H1 (cell line): ENCODE results near the gene CCDC175. TPM values are rescaled to one million over a fixed set of nuclear protein-coding genes. Genes with fewer than 3 reads are reported as not detected.

Experiments
- CTCF ChIA-PET: fragments of 300-600 bp; sonication (Branson Sonifier 250); formaldehyde crosslinking; loops from one replicate; lab custom pipeline; 2021; ENCODE audit not compliant: partially characterized antibody; lab: Charles Lee
- POLR2A ChIA-PET: fragments of 300-600 bp; sonication (Branson Sonifier 250); formaldehyde crosslinking; loops from one replicate; lab custom pipeline; 2021; ENCODE audit warnings: inconsistent platforms; ENCODE audit not compliant: partially characterized antibody; lab: Charles Lee
- DNase-seq, 2 experiments: peaks; one replicate each; pipeline versions ENCODE4 v3.0.0 to v3.0.0-alpha.2; 2010 to 2022; ENCODE audit warnings: low spot score in 2 of 2, low read depth in 1 of 2, mixed read lengths in 1 of 2
- FAIRE-seq: peaks from 2 replicates; lab custom pipeline; 2011; peaks lifted over from hg19 to GRCh38; lab: Jason Lieb, UNC
- H2AFZ ChIP-seq: 2 replicates; pipeline ENCODE4 v1.8.1; 2012; ENCODE audit warnings: low read length, inconsistent platforms
- H2AK5ac ChIP-seq: 2 replicates; pipeline ENCODE4 v1.6.1; 2013; ENCODE audit warnings: low read depth, low read length
- H2BK120ac ChIP-seq: replicated peaks from 2 replicates; pipeline ENCODE3; 2013; ENCODE audit warnings: low read depth, low read length, inconsistent platforms
- H2BK12ac ChIP-seq: 2 replicates; pipeline ENCODE4 v1.6.1; 2013; ENCODE audit warnings: low read depth, low read length
- H2BK15ac ChIP-seq: 2 replicates; pipeline ENCODE4 v1.6.1; 2013; ENCODE audit warnings: low read length
- H2BK20ac ChIP-seq: 2 replicates; pipeline ENCODE4 v1.6.1; 2013; ENCODE audit warnings: low read length
- H2BK5ac ChIP-seq: 2 replicates; pipeline ENCODE4 v1.6.1; 2013; ENCODE audit warnings: low read depth, low read length
- H3K14ac ChIP-seq: 2 replicates; pipeline ENCODE4 v1.6.1; 2013; ENCODE audit warnings: inconsistent platforms; ENCODE audit not compliant: insufficient read length
- H3K18ac ChIP-seq: 2 replicates; pipeline ENCODE4 v1.6.1; 2013; ENCODE audit warnings: low read length; ENCODE audit errors: extremely low read depth
- H3K23ac ChIP-seq: 2 replicates; pipeline ENCODE4 v1.6.1; 2013; ENCODE audit warnings: inconsistent platforms; ENCODE audit not compliant: insufficient read length
- H3K23me2 ChIP-seq: 2 replicates; pipeline ENCODE4 v1.6.1; 2013; ENCODE audit warnings: low read depth, low read length
- H3K27ac ChIP-seq: 2 replicates; pipeline ENCODE4 v1.6.1; 2011; ENCODE audit warnings: low read depth, low read length, inconsistent platforms
- H3K27me3 ChIP-seq, 4 experiments: replicated peaks in 1 of 4; 1 replicate in 1 of 4; 2 replicates in 3 of 4; pipeline versions ENCODE4 v1.6.1 to v1.8.1; 2011 to 2013; ENCODE audit warnings: low read length in 3 of 4, mild to moderate bottlenecking in 3 of 4, inconsistent platforms in 2 of 4, mixed read lengths in 2 of 4, moderate library complexity in 1 of 4; ENCODE audit not compliant: control insufficient read depth in 3 of 4, insufficient read depth in 3 of 4; ENCODE audit errors: extremely low read depth in 1 of 4
- H3K36me3 ChIP-seq, 4 experiments: 2 replicates each; pipeline versions ENCODE4 v1.6.1 to v1.8.1; 2011 to 2013; ENCODE audit warnings: mild to moderate bottlenecking in 4 of 4, low read length in 3 of 4, moderate library complexity in 2 of 4, control low read depth in 1 of 4, inconsistent platforms in 1 of 4; ENCODE audit not compliant: insufficient read depth in 4 of 4, control insufficient read depth in 2 of 4
- H3K4ac ChIP-seq: replicated peaks from 2 replicates; pipeline ENCODE3; 2013; ENCODE audit warnings: low read length, low read depth, mixed read lengths, inconsistent platforms; ENCODE audit not compliant: insufficient read length
- H3K4me1 ChIP-seq, 4 experiments: replicated peaks in 1 of 4; 1 replicate in 1 of 4; 2 replicates in 3 of 4; pipeline versions ENCODE4 v1.6.1 to v1.8.1; 2011 to 2013; ENCODE audit warnings: low read length in 3 of 4, inconsistent platforms in 2 of 4, mixed read lengths in 1 of 4; ENCODE audit not compliant: insufficient read depth in 4 of 4, control insufficient read depth in 3 of 4
- H3K4me2 ChIP-seq, 2 experiments: 2 replicates each; pipeline versions ENCODE4 v1.6.1 to v1.8.1; 2011 to 2013; ENCODE audit warnings: low read depth in 2 of 2, low read length in 2 of 2, control low read depth in 1 of 2, inconsistent platforms in 1 of 2, mild to moderate bottlenecking in 1 of 2; ENCODE audit not compliant: insufficient read depth in 1 of 2
- H3K4me3 ChIP-seq, 4 experiments: fragments of 200-600, 300-600 bp in 1 of 4; sonication (generic), shearing (Covaris generic), sonication (Bioruptor Twin) in 1 of 4; 2 replicates each; pipeline versions ENCODE4 v1.5.1 to v1.8.1; 2011 to 2016; ENCODE audit warnings: low read length in 4 of 4, low read depth in 3 of 4, control low read depth in 2 of 4, inconsistent platforms in 2 of 4, mild to moderate bottlenecking in 2 of 4, mixed read lengths in 1 of 4, moderate library complexity in 1 of 4; ENCODE audit not compliant: insufficient read depth in 2 of 4; ENCODE audit errors: extremely low read depth in 1 of 4
- H3K56ac ChIP-seq: replicated peaks from 2 replicates; pipeline ENCODE3; 2013; ENCODE audit warnings: low read depth, mild to moderate bottlenecking, mixed read lengths, low read length, inconsistent platforms; ENCODE audit not compliant: insufficient read length
- H3K79me1 ChIP-seq: 2 replicates; pipeline ENCODE4 v1.6.1; 2013; ENCODE audit warnings: low read depth, low read length, control low read depth
- H3K79me2 ChIP-seq, 2 experiments: 2 replicates each; pipeline versions ENCODE4 v1.6.1 to v1.8.1; 2012 to 2013; ENCODE audit warnings: low read length in 2 of 2, mild to moderate bottlenecking in 2 of 2, inconsistent platforms in 1 of 2; ENCODE audit not compliant: insufficient read depth in 2 of 2, control insufficient read depth in 1 of 2
- H3K9ac ChIP-seq, 4 experiments: replicated peaks in 1 of 4; 1 replicate in 1 of 4; 2 replicates in 3 of 4; pipeline versions ENCODE4 v1.6.1 to v1.8.1; 2011 to 2013; ENCODE audit warnings: low read depth in 3 of 4, low read length in 3 of 4, control low read depth in 2 of 4, mild to moderate bottlenecking in 2 of 4, moderate library complexity in 2 of 4, inconsistent platforms in 1 of 4; ENCODE audit errors: extremely low read depth in 1 of 4
- H3K9me3 ChIP-seq, 2 experiments: 2 replicates each; pipeline versions ENCODE4 v1.6.1 to v1.8.1; 2012 to 2013; ENCODE audit warnings: mild to moderate bottlenecking in 2 of 2, moderate library complexity in 2 of 2, control low read depth in 1 of 2, inconsistent platforms in 1 of 2, low read depth in 1 of 2, low read length in 1 of 2, mixed read lengths in 1 of 2; ENCODE audit not compliant: insufficient read depth in 2 of 2
- H4K20me1 ChIP-seq, 2 experiments: replicated peaks in 1 of 2; 2 replicates each; pipeline versions ENCODE3 to v1.8.1; 2011 to 2013; ENCODE audit warnings: inconsistent platforms in 2 of 2, low read length in 2 of 2, mild to moderate bottlenecking in 1 of 2; ENCODE audit not compliant: insufficient read depth in 2 of 2, control insufficient read depth in 1 of 2
- H4K5ac ChIP-seq: 2 replicates; pipeline ENCODE4 v1.6.1; 2013; ENCODE audit warnings: low read length, low read depth, mixed read lengths, inconsistent platforms; ENCODE audit not compliant: insufficient read length
- H4K8ac ChIP-seq: 2 replicates; pipeline ENCODE4 v1.8.0; 2013; ENCODE audit warnings: mild to moderate bottlenecking, moderate library complexity, low read length, inconsistent platforms; ENCODE audit not compliant: insufficient read depth; ENCODE audit errors: extremely low read depth
- H4K91ac ChIP-seq: replicated peaks from 2 replicates; pipeline ENCODE3; 2013; ENCODE audit warnings: low read length, mixed read lengths, inconsistent platforms; ENCODE audit not compliant: insufficient read length
- WGBS, 2 experiments: shearing (Covaris generic) in 1 of 2; methylation state at CpG; one replicate each; pipeline versions ENCODE4 v1.1.6 to v1.1.7; 2013 to 2015; ENCODE audit warnings: low lambda C conversion rate in 2 of 2, mixed read lengths in 2 of 2, inconsistent platforms in 1 of 2, low coverage in 1 of 2, missing lambda C conversion rate in 1 of 2; ENCODE audit not compliant: insufficient replicate concordance in 2 of 2, insufficient coverage in 1 of 2, insufficient read length in 1 of 2; ENCODE audit errors: extremely low coverage in 1 of 2, missing lambda C conversion rate in 1 of 2; 5-methylcytosine and 5-hydroxymethylcytosine counted together
- polyA plus RNA-seq, 7 experiments: library from polyadenylated mRNA; depleted of rRNA in 3 of 7; stranded (reverse) in 5 of 7; unstranded in 2 of 7; fragments of >200 nt in 5 of 7; fragments of 200-250 nt in 2 of 7; gene quantifications; 1 replicate in 5 of 7; 2 replicates in 1 of 7; 4 replicates in 1 of 7; pipeline versions ENCODE4 v1.2.1 to v1.2.3, GENCODE V29; 2011 to 2013; ENCODE audit warnings: missing spikeins in 2 of 7, mixed read lengths in 2 of 7
- total RNA-seq: library from RNA; stranded (reverse); fragmentation: NEBNext Ultra II Directional; extraction: Animal tissue kit (Norgen Biotek cat#: 25700); gene quantifications from 2 replicates; pipeline ENCODE4 v1.2.1, GENCODE V29; 2021

Gene CCDC175
- total and polyA plus RNA-seq, 2 of the 8 experiments (the other 6 are each of a cell fraction or from before 2014, with no cell fraction given), result 0.19 TPM; not detected in 1

- H4K91ac ChIP-seq, result no peak overlapping the region
- no peak overlapping the region for H2BK120ac ChIP-seq
- H3K4me2 ChIP-seq, result peak overlapping the region in 1 of 2 experiments; percentile 46; a peak in 1 of 4 replicates
- no peaks in the 10 kb centered on the region for H3K79me1 ChIP-seq
- H4K5ac ChIP-seq, result no peak overlapping the region
- no peaks in the 10 kb centered on the region for H3K9me3 ChIP-seq
- H3K36me3 ChIP-seq, result no peaks in the 10 kb centered on the region
- no peak overlapping the region for H3K4me3 ChIP-seq
- H3K18ac ChIP-seq, result no peak overlapping the region
- no peak overlapping the region for H3K56ac ChIP-seq
- no peaks in the 10 kb centered on the region for H3K27me3 ChIP-seq
- no peak overlapping the region for H2AK5ac ChIP-seq
- WGBS, 2 experiments, result 87% methylated on average over 3 of the region's 3 CpGs; no CpG with 5 or more reads in 1 of the 2 experiments
- H2BK5ac ChIP-seq, result no peak overlapping the region
- no peak overlapping the region for H3K9ac ChIP-seq
- no peaks in the 10 kb centered on the region for H3K23me2 ChIP-seq
- FAIRE-seq, result no peak
- no peak overlapping the region for H2BK15ac ChIP-seq
- H4K20me1 ChIP-seq, result no peaks in the 10 kb centered on the region
- POLR2A ChIA-PET, result interaction anchor here (1.1 kb wide), 1 partner anchor 8 kb away, joined by 3 read pairs; no protein-coding TSS in a partner anchor
- H3K27ac ChIP-seq, result no peak overlapping the region
- H3K4me1 ChIP-seq, result peaks cover 0 to 20% (median 8%) of the 10 kb centered on the region in 4 experiments; a peak in 3 of 7 replicates
- H3K79me2 ChIP-seq, result no peaks in the 10 kb centered on the region
- H3K4ac ChIP-seq, result no peak overlapping the region
- no peak overlapping the region for H4K8ac ChIP-seq
- no peak overlapping the region for H2BK12ac ChIP-seq
- CTCF ChIA-PET, result interaction anchor here (0.7 to 18.8 kb wide), 6 partner anchors 11 to 331 kb away, joined by 3 to 462 read pairs (median 4); partner anchors contain the start of genes CCDC175, JKAMP and L3HYPDH
- DNase-seq, result no peak
- no peak overlapping the region for H2AFZ ChIP-seq
- no peak overlapping the region for H3K14ac ChIP-seq
- no peak overlapping the region for H3K23ac ChIP-seq
- H2BK20ac ChIP-seq, result no peak overlapping the region
These were observed 9.9 kb downstream of the CCDC175 start for GRCh38 chr14:59566725-59567124.
